ENCODE measurements around the gene SETD2. TPM values are rescaled to one million over a fixed set of nuclear protein-coding genes. Genes with fewer than 3 reads are reported as not detected.

The SETD2 gene
- total RNA-seq, 4 donors from 2014 or later = 58.5 to 81.7 (median 65.9) TPM

- TF ChIP-seq CTCF (IDR thresholded peaks at IDR 0.05; ENCODE audit: low read depth) = no peak
Measured at GRCh38 chr3:47022641-47023071, 141.3 kb downstream of the SETD2 start.

GRCh38 chr3:47020311-47020710 is 143.6 kb downstream of the SETD2 start:
- no peak for TF ChIP-seq CTCF (IDR thresholded peaks at IDR 0.05; ENCODE audit: low read depth)

- no peak for TF ChIP-seq CTCF (IDR thresholded peaks at IDR 0.05; ENCODE audit: low read depth)
Measured at GRCh38 chr3:47019201-47019600, 144.7 kb downstream of the SETD2 start.

GRCh38 chr3:47018269-47018611 is 145.7 kb downstream of the SETD2 start:
- TF ChIP-seq CTCF (IDR thresholded peaks at IDR 0.05; ENCODE audit: low read depth) = no peak

- TF ChIP-seq CTCF (IDR thresholded peaks at IDR 0.05; ENCODE audit: low read depth) = no peak
Measured at GRCh38 chr3:47017504-47018268, 146.2 kb downstream of the SETD2 start.

- TF ChIP-seq CTCF (IDR thresholded peaks at IDR 0.05; ENCODE audit: low read depth) = no peak
Measured at GRCh38 chr3:47016934-47017435, 146.9 kb downstream of the SETD2 start.

GRCh38 chr3:47016086-47016933 is 147.6 kb downstream of the SETD2 start:
- no peak for TF ChIP-seq CTCF (IDR thresholded peaks at IDR 0.05; ENCODE audit: low read depth)

All from subcutaneous adipose tissue (tissue), 4 donors.